Nephron (organoid): ENCODE measurements around the gene SYP.
A peak's percentile ranks its signal among the peaks of the same experiment; 100 is the strongest.

Experiments
- H3K27ac Mint-ChIP-seq, 3 experiments: 2 replicates each; pipeline ENCODE4 v1.8.0; 2020; ENCODE audit warnings: mixed read lengths in 3 of 3, mild to moderate bottlenecking in 2 of 3, moderate library complexity in 1 of 3
- H3K27me3 Mint-ChIP-seq: 2 replicates; pipeline ENCODE4 v1.8.0; 2021; ENCODE audit warnings: low read depth, mild to moderate bottlenecking, moderate library complexity, mixed read lengths
- H3K36me3 Mint-ChIP-seq: 2 replicates; pipeline ENCODE4 v1.8.0; 2020; ENCODE audit warnings: low read depth, mixed read lengths
- H3K4me1 Mint-ChIP-seq: 2 replicates; pipeline ENCODE4 v1.8.0; 2020; ENCODE audit warnings: mixed read lengths
- H3K4me3 Mint-ChIP-seq, 3 experiments: 2 replicates each; pipeline ENCODE4 v1.8.0; 2020; ENCODE audit warnings: mild to moderate bottlenecking in 3 of 3, mixed read lengths in 3 of 3, moderate library complexity in 2 of 3
- H3K9me3 Mint-ChIP-seq: 2 replicates; pipeline ENCODE4 v1.8.0; 2020; ENCODE audit warnings: mixed read lengths
- CTCF ChIP-seq, 3 experiments: fragments of 200-600 bp; sonication (generic); IDR thresholded peaks; one replicate each; pipeline ENCODE4 v1.5.0; 2021; ENCODE audit warnings: antibody characterized with exemption in 3 of 3; ENCODE audit not compliant: unreplicated experiment in 3 of 3

SYP gene

DNA sequence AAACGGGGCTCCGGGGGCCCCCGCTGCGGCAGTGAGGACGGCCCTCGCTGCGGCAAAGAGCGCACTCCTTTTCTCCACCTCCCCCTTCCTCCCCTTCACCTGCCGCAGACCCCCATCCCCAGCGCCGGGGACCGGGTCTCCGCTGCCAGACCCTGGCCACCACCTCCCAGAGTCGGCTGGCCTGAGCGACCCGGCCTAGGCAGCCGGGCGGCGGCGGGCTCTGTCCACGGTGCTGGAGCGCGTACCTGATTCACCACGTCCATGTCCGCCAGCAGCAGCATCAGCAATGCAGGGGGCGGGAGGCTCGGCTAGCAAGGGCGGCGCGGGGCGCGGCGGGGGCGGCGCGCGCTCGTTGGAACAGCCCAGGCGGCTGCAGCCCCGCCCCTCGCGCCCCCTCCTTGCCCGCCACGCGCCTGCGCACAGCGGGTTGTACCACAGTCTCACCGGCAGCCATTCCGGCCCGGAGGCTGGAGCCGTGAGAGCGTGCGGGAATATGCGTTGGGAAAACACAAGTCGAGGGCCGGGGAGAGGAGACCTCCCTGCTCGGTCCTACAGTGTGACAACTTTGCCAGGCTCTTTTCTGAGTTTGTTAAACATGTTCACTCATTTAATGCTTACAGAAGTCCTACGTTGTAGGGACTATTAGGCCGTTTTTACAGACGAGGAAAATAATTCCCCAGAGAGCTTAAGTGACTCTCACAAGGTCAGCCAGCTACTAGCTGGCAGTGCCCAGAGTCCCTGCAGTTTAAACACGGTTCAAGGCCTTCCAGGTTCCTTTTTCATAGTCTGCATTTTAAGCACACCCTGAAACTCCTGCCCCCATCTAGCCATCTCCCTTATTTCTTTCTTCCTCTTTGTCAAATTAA, at the start of gene SYP:
Gene SYP (minus strand): TSS at position 288 of the 866 bp plus-strand sequence. CDS start 7 bp downstream, at position 281.
- peaks cover 22% of the 10 kb centered on the region for H3K9me3 Mint-ChIP-seq
- H3K36me3 Mint-ChIP-seq = no peaks in the 10 kb centered on the region
- H3K27ac Mint-ChIP-seq = no peak within 1 kb of the TSS
- peaks cover 22% of the 10 kb centered on the region for H3K27me3 Mint-ChIP-seq
- peak within 1 kb of the TSS; percentile 40 to 59 (median 48) for H3K4me3 Mint-ChIP-seq
- no peaks in the 10 kb centered on the region for H3K4me1 Mint-ChIP-seq
- TF ChIP-seq CTCF (IDR thresholded peaks at IDR 0.05; ENCODE audit: unreplicated experiment in 3 of 3) = no peak

DNA sequence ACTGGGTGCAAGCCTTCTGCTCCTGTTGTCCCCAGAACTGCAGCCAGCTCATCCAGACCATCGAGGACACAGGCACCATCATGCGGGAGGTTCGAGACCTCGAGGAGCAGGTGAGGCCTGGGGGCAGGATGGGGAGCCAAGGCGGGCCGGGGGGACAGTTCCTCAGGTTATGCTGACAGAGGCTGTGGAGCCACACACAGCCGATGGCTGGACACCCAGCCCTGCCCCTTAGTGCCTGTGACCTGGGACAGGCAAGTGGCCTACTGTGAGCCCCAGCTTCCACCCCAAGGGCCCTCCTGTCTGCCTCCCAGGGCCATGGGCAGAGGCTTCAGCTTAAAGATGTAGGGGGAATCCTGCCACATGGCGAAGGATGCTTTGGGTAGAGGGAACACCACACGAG, 49.6 kb upstream of the SYP start:
- peaks cover 9% of the 10 kb centered on the region for H3K9me3 Mint-ChIP-seq
- H3K4me1 Mint-ChIP-seq = no peaks in the 10 kb centered on the region
- TF ChIP-seq CTCF (IDR thresholded peaks at IDR 0.05; ENCODE audit: unreplicated experiment in 3 of 3) = no peak
- peaks cover 3% of the 10 kb centered on the region for H3K36me3 Mint-ChIP-seq
- H3K4me3 Mint-ChIP-seq = no peak overlapping the region
- no peaks in the 10 kb centered on the region for H3K27me3 Mint-ChIP-seq
- no peak overlapping the region for H3K27ac Mint-ChIP-seq

DNA sequence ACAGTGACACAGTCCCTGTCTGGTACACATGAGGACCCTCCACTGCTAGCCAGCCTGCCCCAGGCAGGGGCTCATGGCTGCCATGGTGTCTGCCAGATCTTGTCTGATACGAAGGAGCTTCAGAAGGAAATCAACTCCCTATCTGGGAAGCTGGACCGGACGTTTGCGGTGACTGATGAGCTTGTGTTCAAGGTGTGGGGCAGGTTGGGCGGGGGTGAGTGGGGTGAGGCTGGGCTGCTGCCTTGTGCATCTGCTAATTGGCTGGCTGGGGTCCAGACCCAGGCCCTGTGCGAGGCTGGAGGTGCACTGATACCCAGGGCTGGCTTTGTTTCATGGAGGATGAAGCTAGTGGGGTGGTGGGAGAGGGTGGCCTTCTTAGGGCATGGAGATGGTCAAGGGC, 49.1 kb upstream of the SYP start:
- H3K27me3 Mint-ChIP-seq = no peaks in the 10 kb centered on the region
- H3K9me3 Mint-ChIP-seq = peaks cover 9% of the 10 kb centered on the region
- no peak overlapping the region for H3K27ac Mint-ChIP-seq
- peaks cover 3% of the 10 kb centered on the region for H3K36me3 Mint-ChIP-seq
- no peaks in the 10 kb centered on the region for H3K4me1 Mint-ChIP-seq
- TF ChIP-seq CTCF (IDR thresholded peaks at IDR 0.05; ENCODE audit: unreplicated experiment in 3 of 3) = no peak
- H3K4me3 Mint-ChIP-seq = no peak overlapping the region

- peaks cover 7% of the 10 kb centered on the region for H3K36me3 Mint-ChIP-seq
- H3K4me3 Mint-ChIP-seq = no peak overlapping the region
- no peaks in the 10 kb centered on the region for H3K4me1 Mint-ChIP-seq
- no peak for TF ChIP-seq CTCF (IDR thresholded peaks at IDR 0.05; ENCODE audit: unreplicated experiment in 3 of 3)
- no peaks in the 10 kb centered on the region for H3K27me3 Mint-ChIP-seq
- H3K9me3 Mint-ChIP-seq = peaks cover 8% of the 10 kb centered on the region
- H3K27ac Mint-ChIP-seq = no peak overlapping the region
These were observed 48.2 kb upstream of the SYP start for GRCh38 chrX:49247916-49248811.

GRCh38 chrX:49247346-49247745, 47.4 kb upstream of the SYP start:
- no peak overlapping the region for H3K4me3 Mint-ChIP-seq
- peaks cover 7% of the 10 kb centered on the region for H3K36me3 Mint-ChIP-seq
- no peak for TF ChIP-seq CTCF (IDR thresholded peaks at IDR 0.05; ENCODE audit: unreplicated experiment in 3 of 3)
- no peak overlapping the region for H3K27ac Mint-ChIP-seq
- H3K4me1 Mint-ChIP-seq = no peaks in the 10 kb centered on the region
- H3K9me3 Mint-ChIP-seq = peaks cover 6% of the 10 kb centered on the region
- no peaks in the 10 kb centered on the region for H3K27me3 Mint-ChIP-seq
